Progenitor cell of endocrine pancreas (in vitro differentiated cells): ENCODE data around the gene SIGLEC6. TPM values are rescaled to one million over a fixed set of nuclear protein-coding genes. Genes with fewer than 3 reads are reported as not detected.
"Not testable (repeated sequence)": the region's sequence is repeated elsewhere in the genome, so short reads cannot be mapped to it uniquely, and the experiment has no call there.

Experiments
- DNase-seq: peaks from one replicate; pipeline ENCODE4 v3.0.0; 2021; ENCODE audit warnings: low spot score; ENCODE audit not compliant: unreplicated experiment
- H3K27ac Mint-ChIP-seq: 2 replicates; pipeline ENCODE4 v1.8.0; 2021; ENCODE audit warnings: mild to moderate bottlenecking, moderate library complexity, mixed read lengths
- H3K27me3 Mint-ChIP-seq: 2 replicates; pipeline ENCODE4 v1.8.0; 2021; ENCODE audit warnings: mixed read lengths
- H3K36me3 Mint-ChIP-seq: 2 replicates; pipeline ENCODE4 v1.8.0; 2022; ENCODE audit warnings: mixed read lengths; ENCODE audit not compliant: insufficient read depth
- H3K4me1 Mint-ChIP-seq: 2 replicates; pipeline ENCODE4 v1.8.0; 2021; ENCODE audit warnings: low read depth, mixed read lengths
- H3K4me3 Mint-ChIP-seq: 2 replicates; pipeline ENCODE4 v1.8.0; 2021; ENCODE audit warnings: low read depth, mild to moderate bottlenecking, moderate library complexity, mixed read lengths
- H3K9me3 Mint-ChIP-seq: 2 replicates; pipeline ENCODE4 v1.8.0; 2021; ENCODE audit warnings: low read depth, mixed read lengths
- total RNA-seq: library from RNA; stranded (reverse); gene quantifications from 2 replicates; pipeline ENCODE4 v1.2.1, GENCODE V29; 2021
- TF ChIP-seq, protein P1 (sequence below): fragments of 200-600 bp; sonication (generic); IDR thresholded peaks from one replicate; pipeline ENCODE4 v1.5.0; 2021; ENCODE audit warnings: antibody characterized with exemption, mild to moderate bottlenecking; ENCODE audit not compliant: unreplicated experiment

The SIGLEC6 gene
- total RNA-seq, 1 donor from 2014 or later = not detected

DNA sequence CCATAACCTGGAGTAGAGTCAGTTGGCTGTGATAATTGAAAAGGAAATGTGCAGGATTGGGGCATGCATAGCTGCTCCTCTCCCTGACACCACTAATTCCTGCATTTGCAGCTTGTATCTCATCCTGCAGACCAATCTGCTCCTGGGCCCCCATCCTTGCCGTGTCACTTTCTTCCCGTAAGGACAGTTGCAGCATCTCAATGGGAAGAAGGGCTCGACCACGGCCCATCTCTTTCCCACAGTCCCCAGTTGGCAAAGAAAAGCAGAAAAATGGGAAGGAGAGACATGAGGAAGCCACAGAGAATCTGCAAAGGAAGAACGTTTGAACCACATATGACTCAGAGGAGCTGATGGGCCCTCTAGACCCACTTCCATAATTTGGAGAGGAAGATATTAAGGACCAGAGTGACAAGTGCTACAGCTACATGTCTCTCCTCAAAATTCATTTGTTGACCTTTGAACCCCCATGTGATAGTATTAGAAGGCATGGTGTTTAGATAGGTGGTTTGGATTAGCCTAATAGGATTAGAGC is 28.1 kb downstream of the SIGLEC6 start:
- H3K27ac Mint-ChIP-seq = no peak overlapping the region
- peaks cover 7% of the 10 kb centered on the region for H3K9me3 Mint-ChIP-seq
- no peaks in the 10 kb centered on the region for H3K4me1 Mint-ChIP-seq
- H3K27me3 Mint-ChIP-seq = peaks cover 10% of the 10 kb centered on the region
- DNase-seq = no peak
- TF ChIP-seq, protein P1, sequence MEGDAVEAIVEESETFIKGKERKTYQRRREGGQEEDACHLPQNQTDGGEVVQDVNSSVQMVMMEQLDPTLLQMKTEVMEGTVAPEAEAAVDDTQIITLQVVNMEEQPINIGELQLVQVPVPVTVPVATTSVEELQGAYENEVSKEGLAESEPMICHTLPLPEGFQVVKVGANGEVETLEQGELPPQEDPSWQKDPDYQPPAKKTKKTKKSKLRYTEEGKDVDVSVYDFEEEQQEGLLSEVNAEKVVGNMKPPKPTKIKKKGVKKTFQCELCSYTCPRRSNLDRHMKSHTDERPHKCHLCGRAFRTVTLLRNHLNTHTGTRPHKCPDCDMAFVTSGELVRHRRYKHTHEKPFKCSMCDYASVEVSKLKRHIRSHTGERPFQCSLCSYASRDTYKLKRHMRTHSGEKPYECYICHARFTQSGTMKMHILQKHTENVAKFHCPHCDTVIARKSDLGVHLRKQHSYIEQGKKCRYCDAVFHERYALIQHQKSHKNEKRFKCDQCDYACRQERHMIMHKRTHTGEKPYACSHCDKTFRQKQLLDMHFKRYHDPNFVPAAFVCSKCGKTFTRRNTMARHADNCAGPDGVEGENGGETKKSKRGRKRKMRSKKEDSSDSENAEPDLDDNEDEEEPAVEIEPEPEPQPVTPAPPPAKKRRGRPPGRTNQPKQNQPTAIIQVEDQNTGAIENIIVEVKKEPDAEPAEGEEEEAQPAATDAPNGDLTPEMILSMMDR = no peak
- H3K36me3 Mint-ChIP-seq = no peaks in the 10 kb centered on the region
- H3K4me3 Mint-ChIP-seq = no peak overlapping the region

DNA sequence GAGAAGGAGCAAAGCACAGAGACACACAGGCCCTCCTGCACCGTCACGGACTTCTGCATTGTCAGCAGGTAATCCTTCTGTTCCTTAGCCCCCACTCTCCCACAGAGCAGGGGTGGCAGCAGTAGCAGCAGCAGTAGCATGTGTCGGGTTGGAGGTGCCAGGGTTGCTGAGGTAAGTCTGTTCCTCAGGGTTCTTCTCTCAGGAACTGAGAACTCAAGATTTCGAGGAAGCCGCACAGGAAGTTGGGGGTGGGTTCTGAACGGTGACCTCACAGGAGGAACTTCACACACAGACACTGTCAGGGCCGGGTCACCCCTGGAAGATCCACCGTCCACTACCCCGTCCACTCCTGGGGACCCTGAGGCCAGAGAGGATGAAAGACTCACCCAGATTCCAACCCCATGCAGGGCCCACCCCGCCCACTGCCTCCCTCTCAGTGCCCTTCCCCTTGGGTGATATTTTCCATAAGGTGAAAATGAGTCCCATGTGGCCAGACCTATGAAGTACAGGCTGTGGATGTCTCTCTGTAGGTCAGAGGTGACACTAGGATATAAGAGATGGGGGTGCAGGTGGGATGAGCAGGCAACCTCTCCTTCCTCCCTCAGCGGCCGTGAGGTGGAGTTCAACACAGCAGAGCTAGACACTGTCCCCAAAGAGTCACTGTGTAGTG is 29.7 kb downstream of the SIGLEC6 start, which contains the start of gene SIGLEC12:
SIGLEC12 (minus strand) TSS at position 207 of the 670 bp plus-strand sequence; CDS start at position 140, 67 bp downstream.
- Mint-ChIP-seq H3K9me3 (peaks cover 7% of the 10 kb centered on the region), H3K4me1 (no peaks in the 10 kb centered on the region), H3K27ac (no peak within 1 kb of the TSS), H3K4me3 (no peak within 1 kb of the TSS), H3K36me3 (no peaks in the 10 kb centered on the region), H3K27me3 (peaks cover 15% of the 10 kb centered on the region)
- TF ChIP-seq, protein P1 = no peak
- no peak for DNase-seq

DNA sequence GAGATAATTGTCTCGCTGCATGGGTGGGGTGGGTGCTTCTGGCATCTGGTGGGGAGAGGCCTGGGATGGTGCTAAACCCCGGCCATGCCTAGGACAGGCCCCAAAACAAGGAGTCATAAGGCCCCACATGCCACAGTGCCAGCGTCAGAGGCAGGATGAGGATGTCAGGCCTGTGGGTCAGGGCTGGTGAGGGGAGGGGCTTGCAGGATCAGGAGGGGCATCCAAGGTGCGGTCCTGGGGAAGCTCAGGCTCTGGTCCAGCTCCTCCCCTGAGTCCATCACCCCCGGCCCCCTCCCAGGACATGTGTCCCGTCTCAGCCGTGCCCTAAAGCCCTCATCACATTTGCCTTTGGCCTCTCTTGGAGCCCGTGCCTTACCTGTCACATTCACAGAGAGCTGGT is 30.5 kb downstream of the SIGLEC6 start:
- not testable (repeated sequence) for H3K27ac Mint-ChIP-seq, H3K9me3 Mint-ChIP-seq, DNase-seq, H3K4me3 Mint-ChIP-seq, H3K4me1 Mint-ChIP-seq, H3K36me3 Mint-ChIP-seq
- peaks cover 15% of the 10 kb centered on the region for H3K27me3 Mint-ChIP-seq

GRCh38 chr19:51497666-51498065 is 33.8 kb downstream of the SIGLEC6 start:
- no peak for DNase-seq
- TF ChIP-seq, protein P1 = no peak
- Mint-ChIP-seq H3K36me3 (no peaks in the 10 kb centered on the region), H3K9me3 (peaks cover 3% of the 10 kb centered on the region), H3K27ac (no peak overlapping the region), H3K4me3 (no peak overlapping the region), H3K27me3 (peaks cover 23% of the 10 kb centered on the region), H3K4me1 (no peaks in the 10 kb centered on the region)

- Mint-ChIP-seq H3K4me3 (no peak overlapping the region), H3K4me1 (no peaks in the 10 kb centered on the region), H3K9me3 (peaks cover 3% of the 10 kb centered on the region), H3K27ac (no peak overlapping the region), H3K27me3 (peaks cover 26% of the 10 kb centered on the region), H3K36me3 (no peaks in the 10 kb centered on the region)
- TF ChIP-seq, protein P1 = no peak
- DNase-seq = no peak
Observed at GRCh38 chr19:51493776-51494175, 37.7 kb downstream of the SIGLEC6 start.

GRCh38 chr19:51491586-51491985 is 39.9 kb downstream of the SIGLEC6 start:
- H3K27me3 Mint-ChIP-seq = peaks cover 22% of the 10 kb centered on the region

More at GRCh38 chr19:51491586-51491985, 39.9 kb downstream of the SIGLEC6 start:
- H3K36me3 Mint-ChIP-seq = no peaks in the 10 kb centered on the region
- no peak overlapping the region for H3K4me3 Mint-ChIP-seq
- TF ChIP-seq, protein P1 = no peak
- peaks cover 6% of the 10 kb centered on the region for H3K9me3 Mint-ChIP-seq
- H3K27ac Mint-ChIP-seq = no peak overlapping the region
- H3K4me1 Mint-ChIP-seq = no peaks in the 10 kb centered on the region
- no peak for DNase-seq
